Measurements from ENCODE around the gene RNASE11.

The RNASE11 gene

GRCh38 chr14:20564501-20564997, 23.3 kb downstream of the RNASE11 start:
- Histone ChIP-seq H3F3A (ENCODE audit: insufficient read depth) (no peaks in the 10 kb centered on the region), H3K9me3 (ENCODE audit: insufficient read depth, low read length) (peaks cover 6% of the 10 kb centered on the region; the same call in 1 of the 2 replicates), H3K27ac (ENCODE audit: low read depth, low read length) (no peak overlapping the region), H3K9me2 (replicated peaks; ENCODE audit: insufficient read depth, low read length) (no peaks in the 10 kb centered on the region), H3K4me3 (ENCODE audit: insufficient read depth, low read length, poor library complexity, severe bottlenecking) (no peak overlapping the region), H3K36me3 (ENCODE audit: low read length) (no peaks in the 10 kb centered on the region), H2AFZ (ENCODE audit: low read depth, low read length, severe bottlenecking) (no peak overlapping the region), H3K4me2 (ENCODE audit: low read depth, low read length, poor library complexity, severe bottlenecking) (no peak overlapping the region), H3K9ac (ENCODE audit: low read length) (no peak overlapping the region), H3K27me3 (ENCODE audit: low read length) (no peaks in the 10 kb centered on the region), H3K79me2 (ENCODE audit: insufficient read depth, low read length) (no peaks in the 10 kb centered on the region), H4K20me1 (ENCODE audit: low read depth, low read length) (no peaks in the 10 kb centered on the region)
- no peak for TF ChIP-seq CTCF (IDR thresholded peaks at IDR 0.05; ENCODE audit: insufficient read depth, low read length, poor library complexity, severe bottlenecking)
- TF ChIP-seq EZH2phosphoT487 (conservative IDR thresholded peaks at IDR 0.05; ENCODE audit: low read length) = no peak

- H3K36me3 ChIP-seq (ENCODE audit: low read length) = no peaks in the 10 kb centered on the region
- H3K4me3 ChIP-seq (ENCODE audit: insufficient read depth, low read length, poor library complexity, severe bottlenecking) = no peak overlapping the region
- H3K27ac ChIP-seq (ENCODE audit: low read depth, low read length) = no peak overlapping the region
- H3F3A ChIP-seq (ENCODE audit: insufficient read depth) = no peaks in the 10 kb centered on the region
- no peak overlapping the region for H2AFZ ChIP-seq (ENCODE audit: low read depth, low read length, severe bottlenecking)
- H4K20me1 ChIP-seq (ENCODE audit: low read depth, low read length) = no peaks in the 10 kb centered on the region
- no peak overlapping the region for H3K4me2 ChIP-seq (ENCODE audit: low read depth, low read length, poor library complexity, severe bottlenecking)
- H3K9me3 ChIP-seq (ENCODE audit: insufficient read depth, low read length) = peaks cover 2% of the 10 kb centered on the region; the same call in 1 of the 2 replicates
- H3K27me3 ChIP-seq (ENCODE audit: low read length) = no peaks in the 10 kb centered on the region
- H3K9ac ChIP-seq (ENCODE audit: low read length) = no peak overlapping the region
- TF ChIP-seq EZH2phosphoT487 (conservative IDR thresholded peaks at IDR 0.05; ENCODE audit: low read length) (no peak), CTCF (IDR thresholded peaks at IDR 0.05; ENCODE audit: insufficient read depth, low read length, poor library complexity, severe bottlenecking) (no peak)
- no peaks in the 10 kb centered on the region for H3K79me2 ChIP-seq (ENCODE audit: insufficient read depth, low read length)
- no peaks in the 10 kb centered on the region for H3K9me2 ChIP-seq (replicated peaks; ENCODE audit: insufficient read depth, low read length)
Observed at GRCh38 chr14:20563971-20564370, 23.8 kb downstream of the RNASE11 start.

DNA sequence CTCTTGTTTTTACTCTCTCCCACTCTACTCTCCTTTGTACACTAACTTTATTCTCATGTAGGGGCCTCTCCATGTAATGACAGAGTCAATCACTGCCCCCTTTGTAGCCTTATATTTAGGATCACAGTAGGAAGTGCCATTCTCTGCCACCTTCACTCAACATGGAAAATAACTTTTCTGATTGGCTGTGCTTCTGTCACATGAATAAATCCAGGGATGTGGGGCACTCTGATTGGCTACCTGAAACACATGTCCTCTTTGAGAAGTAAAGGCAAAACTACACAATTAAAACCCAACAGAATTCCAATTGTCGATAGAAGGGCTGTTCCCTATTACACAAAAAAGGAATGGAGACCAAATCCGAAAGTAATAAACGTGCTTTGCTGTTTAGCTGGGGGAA, 26.8 kb downstream of the RNASE11 start, which contains the start of gene RNASE9:
RNASE9 (minus strand) TSS at position 87 of the 400 bp plus-strand sequence.
- Histone ChIP-seq H3F3A (ENCODE audit: insufficient read depth) (no peaks in the 10 kb centered on the region), H3K79me2 (ENCODE audit: insufficient read depth, low read length) (no peaks in the 10 kb centered on the region), H3K27ac (ENCODE audit: low read depth, low read length) (no peak within 1 kb of the TSS), H3K27me3 (ENCODE audit: low read length) (no peaks in the 10 kb centered on the region), H3K4me2 (ENCODE audit: low read depth, low read length, poor library complexity, severe bottlenecking) (no peak within 1 kb of the TSS), H4K20me1 (ENCODE audit: low read depth, low read length) (no peaks in the 10 kb centered on the region), H3K9ac (ENCODE audit: low read length) (no peak within 1 kb of the TSS), H2AFZ (ENCODE audit: low read depth, low read length, severe bottlenecking) (no peak within 1 kb of the TSS), H3K36me3 (ENCODE audit: low read length) (no peaks in the 10 kb centered on the region), H3K4me3 (ENCODE audit: insufficient read depth, low read length, poor library complexity, severe bottlenecking) (no peak within 1 kb of the TSS), H3K9me3 (ENCODE audit: insufficient read depth, low read length) (no peaks in the 10 kb centered on the region), H3K9me2 (replicated peaks; ENCODE audit: insufficient read depth, low read length) (no peaks in the 10 kb centered on the region)
- TF ChIP-seq CTCF (IDR thresholded peaks at IDR 0.05; ENCODE audit: insufficient read depth, low read length, poor library complexity, severe bottlenecking) = no peak
- TF ChIP-seq EZH2phosphoT487 (conservative IDR thresholded peaks at IDR 0.05; ENCODE audit: low read length) = no peak
